Superior temporal gyrus (tissue), 1 donor: Measurements from ENCODE around the gene RIOK1.
"Not testable (repeated sequence)": the region's sequence is repeated elsewhere in the genome, so short reads cannot be mapped to it uniquely, and the experiment has no call there.

Source experiments
- DNase-seq: peaks from one replicate; pipeline ENCODE4 v3.0.0-alpha.2; 2016; ENCODE audit errors: extremely low spot score

Gene RIOK1

GRCh38 chr6:7389451-7390225, at the start of gene RIOK1, which contains the start of gene CAGE1:
Gene RIOK1, plus strand, starts transcription at chr6:7389808. Its CDS starts 195 bp downstream, at chr6:7390003.
Gene CAGE1, minus strand, starts transcription at chr6:7389742. Its CDS starts 2,569 bp downstream, at chr6:7387173.
- peak; percentile 92 for DNase-seq

GRCh38 chr6:7341271-7341670, 48.3 kb upstream of the RIOK1 start:
- no peak for DNase-seq

- no peak for DNase-seq
These were observed 47.4 kb upstream of the RIOK1 start for GRCh38 chr6:7341989-7342742.

- no peak for DNase-seq
These were observed 45.8 kb upstream of the RIOK1 start for GRCh38 chr6:7343546-7344475.

GRCh38 chr6:7344773-7345450, 44.7 kb upstream of the RIOK1 start:
- not testable (repeated sequence) for DNase-seq

- not testable (repeated sequence) for DNase-seq
These were observed 42.0 kb upstream of the RIOK1 start for GRCh38 chr6:7347551-7347997.

- not testable (repeated sequence) for DNase-seq
These were observed 39.0 kb upstream of the RIOK1 start for GRCh38 chr6:7350591-7350990.

GRCh38 chr6:7351916-7352315, 37.7 kb upstream of the RIOK1 start:
- DNase-seq, result not testable (repeated sequence)

- DNase-seq, result no peak
These were observed 22.2 kb upstream of the RIOK1 start for GRCh38 chr6:7367408-7367807.

- no peak for DNase-seq
These were observed 15.9 kb upstream of the RIOK1 start for GRCh38 chr6:7373739-7374138.

GRCh38 chr6:7377961-7378360, 11.6 kb upstream of the RIOK1 start:
- no peak for DNase-seq

GRCh38 chr6:7378740-7379139, 10.9 kb upstream of the RIOK1 start:
- DNase-seq, result no peak

- no peak for DNase-seq
These were observed 8.5 kb upstream of the RIOK1 start for GRCh38 chr6:7381092-7381491.

GRCh38 chr6:7389162-7389450, 502 bp upstream of the RIOK1 start:
- DNase-seq, result no peak

- DNase-seq, result peak; percentile 64
These were observed 744 bp downstream of the RIOK1 start for GRCh38 chr6:7390226-7390878.

GRCh38 chr6:7391151-7391550, 1.5 kb downstream of the RIOK1 start:
- no peak for DNase-seq

GRCh38 chr6:7392402-7392801, 2.8 kb downstream of the RIOK1 start:
- DNase-seq, result no peak

GRCh38 chr6:7401075-7401474, 11.5 kb downstream of the RIOK1 start:
- no peak for DNase-seq

GRCh38 chr6:7402716-7403115, 13.1 kb downstream of the RIOK1 start:
- DNase-seq, result no peak

- no peak for DNase-seq
These were observed 14.9 kb downstream of the RIOK1 start for GRCh38 chr6:7404546-7404945.

- DNase-seq, result no peak
These were observed 17.1 kb downstream of the RIOK1 start for GRCh38 chr6:7406743-7407142.
